ENCODE results near the gene SFSWAP. TPM values are rescaled to one million over a fixed set of nuclear protein-coding genes. Genes with fewer than 3 reads are reported as not detected.

Gene SFSWAP
- total RNA-seq, 1 donor from 2014 or later = 83.3 TPM

DNA sequence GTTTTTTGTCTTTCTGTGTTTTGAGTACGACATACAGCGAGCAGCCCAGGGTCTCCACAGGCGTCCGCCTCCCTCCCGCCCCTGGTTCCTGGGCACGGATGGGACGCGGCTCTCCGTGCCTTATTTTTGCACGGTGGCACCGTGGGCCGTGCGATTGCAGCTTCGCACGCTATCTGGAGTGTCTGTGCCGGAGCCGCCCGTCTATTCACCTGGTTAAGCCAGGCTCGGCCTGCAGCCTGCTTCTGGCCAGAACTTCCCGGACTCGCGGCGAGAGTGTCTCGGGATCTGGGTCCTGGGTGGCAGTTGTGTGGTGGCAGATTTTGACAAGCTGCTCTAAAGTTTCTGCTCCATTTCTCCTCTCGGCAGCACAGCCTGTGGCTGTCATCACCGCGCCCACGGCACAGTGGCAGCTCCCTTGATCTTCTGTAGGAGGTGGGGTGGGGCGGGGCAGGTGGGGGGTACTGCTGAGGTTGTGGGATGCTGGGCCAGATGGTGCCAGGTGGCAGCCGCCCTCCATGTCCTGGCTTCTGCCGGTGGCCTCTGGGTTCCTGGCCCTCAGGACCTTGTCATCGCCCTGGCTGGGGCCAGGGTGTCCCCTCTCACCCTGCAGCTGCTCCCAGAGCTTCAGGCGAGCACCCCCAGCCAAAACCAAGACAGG, 120.2 kb downstream of the SFSWAP start:
- TF ChIP-seq, protein P1, sequence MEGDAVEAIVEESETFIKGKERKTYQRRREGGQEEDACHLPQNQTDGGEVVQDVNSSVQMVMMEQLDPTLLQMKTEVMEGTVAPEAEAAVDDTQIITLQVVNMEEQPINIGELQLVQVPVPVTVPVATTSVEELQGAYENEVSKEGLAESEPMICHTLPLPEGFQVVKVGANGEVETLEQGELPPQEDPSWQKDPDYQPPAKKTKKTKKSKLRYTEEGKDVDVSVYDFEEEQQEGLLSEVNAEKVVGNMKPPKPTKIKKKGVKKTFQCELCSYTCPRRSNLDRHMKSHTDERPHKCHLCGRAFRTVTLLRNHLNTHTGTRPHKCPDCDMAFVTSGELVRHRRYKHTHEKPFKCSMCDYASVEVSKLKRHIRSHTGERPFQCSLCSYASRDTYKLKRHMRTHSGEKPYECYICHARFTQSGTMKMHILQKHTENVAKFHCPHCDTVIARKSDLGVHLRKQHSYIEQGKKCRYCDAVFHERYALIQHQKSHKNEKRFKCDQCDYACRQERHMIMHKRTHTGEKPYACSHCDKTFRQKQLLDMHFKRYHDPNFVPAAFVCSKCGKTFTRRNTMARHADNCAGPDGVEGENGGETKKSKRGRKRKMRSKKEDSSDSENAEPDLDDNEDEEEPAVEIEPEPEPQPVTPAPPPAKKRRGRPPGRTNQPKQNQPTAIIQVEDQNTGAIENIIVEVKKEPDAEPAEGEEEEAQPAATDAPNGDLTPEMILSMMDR (conservative IDR thresholded peaks at IDR 0.05) = no peak

DNA sequence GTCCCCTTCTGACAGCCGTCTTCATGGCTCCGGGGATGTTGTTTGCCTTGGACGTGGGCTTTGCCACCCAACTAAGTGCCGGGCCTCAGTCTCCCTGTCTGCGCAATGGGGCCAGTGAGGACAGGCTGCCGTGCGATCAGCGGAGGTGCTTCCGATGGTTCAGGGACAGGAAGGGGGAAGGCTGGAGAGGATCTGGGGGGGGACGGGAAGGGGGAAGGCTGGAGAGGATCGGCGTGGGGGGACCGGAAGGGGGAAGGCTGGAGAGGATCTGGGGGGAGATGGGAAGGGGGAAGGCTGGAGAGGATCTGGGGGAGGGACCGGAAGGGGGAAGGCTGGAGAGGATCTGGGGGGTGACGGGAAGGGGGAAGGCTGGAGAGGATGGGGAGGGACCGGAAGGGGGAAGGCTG, 120.7 kb downstream of the SFSWAP start:
- no peak overlapping the region for H3K27ac Mint-ChIP-seq (ENCODE audit: unreplicated experiment)
- H3K27me3 Mint-ChIP-seq (ENCODE audit: low read depth) = peaks cover 40% of the 10 kb centered on the region
- H3K4me1 Mint-ChIP-seq = peaks cover 6% of the 10 kb centered on the region
- H3K9me3 Mint-ChIP-seq = no peaks in the 10 kb centered on the region
- DNase-seq (ENCODE audit: low read depth, low spot score) = no peak
- H3K4me3 Mint-ChIP-seq = peak overlapping the region; percentile 41
- TF ChIP-seq, protein P1 (conservative IDR thresholded peaks at IDR 0.05) = no peak
- no peaks in the 10 kb centered on the region for H3K36me3 Mint-ChIP-seq (ENCODE audit: low read depth)

More for the DNA sequence above, 120.2 kb downstream of the SFSWAP start:
- peak overlapping the region; percentile 88 for H3K4me3 Mint-ChIP-seq
- no peak for DNase-seq (ENCODE audit: low read depth, low spot score)
- H3K27ac Mint-ChIP-seq (ENCODE audit: unreplicated experiment) = peak overlapping the region; percentile 81
- H3K4me1 Mint-ChIP-seq = peaks cover 6% of the 10 kb centered on the region
- H3K27me3 Mint-ChIP-seq (ENCODE audit: low read depth) = peaks cover 46% of the 10 kb centered on the region
- no peaks in the 10 kb centered on the region for H3K36me3 Mint-ChIP-seq (ENCODE audit: low read depth)
- H3K9me3 Mint-ChIP-seq = no peaks in the 10 kb centered on the region

- peak overlapping the region; percentile 76 for H3K4me3 Mint-ChIP-seq
- H3K36me3 Mint-ChIP-seq (ENCODE audit: low read depth) = no peaks in the 10 kb centered on the region
- DNase-seq (ENCODE audit: low read depth, low spot score) = no peak
- no peak overlapping the region for H3K27ac Mint-ChIP-seq (ENCODE audit: unreplicated experiment)
- peaks cover 6% of the 10 kb centered on the region for H3K4me1 Mint-ChIP-seq
- peaks cover 33% of the 10 kb centered on the region for H3K27me3 Mint-ChIP-seq (ENCODE audit: low read depth)
- no peaks in the 10 kb centered on the region for H3K9me3 Mint-ChIP-seq
- TF ChIP-seq, protein P1 (conservative IDR thresholded peaks at IDR 0.05) = no peak
Measured at GRCh38 chr12:131832321-131833231, 121.7 kb downstream of the SFSWAP start.

- peak overlapping the region; percentile 76 for H3K4me3 Mint-ChIP-seq
- no peak overlapping the region for H3K27ac Mint-ChIP-seq (ENCODE audit: unreplicated experiment)
- H3K4me1 Mint-ChIP-seq = peaks cover 6% of the 10 kb centered on the region
- TF ChIP-seq, protein P1 (conservative IDR thresholded peaks at IDR 0.05) = no peak
- peaks cover 31% of the 10 kb centered on the region for H3K27me3 Mint-ChIP-seq (ENCODE audit: low read depth)
- no peaks in the 10 kb centered on the region for H3K9me3 Mint-ChIP-seq
- DNase-seq (ENCODE audit: low read depth, low spot score) = no peak
- H3K36me3 Mint-ChIP-seq (ENCODE audit: low read depth) = no peaks in the 10 kb centered on the region
Measured at GRCh38 chr12:131833288-131833895, 122.5 kb downstream of the SFSWAP start.

GRCh38 chr12:131833896-131834641, 123.2 kb downstream of the SFSWAP start:
- Mint-ChIP-seq H3K4me1 (peaks cover 6% of the 10 kb centered on the region), H3K27me3 (ENCODE audit: low read depth) (peaks cover 30% of the 10 kb centered on the region), H3K36me3 (ENCODE audit: low read depth) (no peaks in the 10 kb centered on the region), H3K4me3 (peak overlapping the region; percentile 67), H3K9me3 (no peaks in the 10 kb centered on the region), H3K27ac (ENCODE audit: unreplicated experiment) (no peak overlapping the region)
- DNase-seq (ENCODE audit: low read depth, low spot score) = no peak
- TF ChIP-seq, protein P1 (conservative IDR thresholded peaks at IDR 0.05) = peak; percentile 56

Data from neural crest cell (in vitro differentiated cells).